COLO668 (cell line): ENCODE data around the gene RPL35.
"Not testable (repeated sequence)": the region's sequence is repeated elsewhere in the genome, so short reads cannot be mapped to it uniquely, and the experiment has no call there.

Source experiments
- DNase-seq: peaks from one replicate; lab custom pipeline; 2025; ENCODE audit not compliant: unreplicated experiment; lab: John Stamatoyannopoulos, UW

RPL35 gene

GRCh38 chr9:124852829-124853531, 8.8 kb downstream of the RPL35 start, which contains the start of gene WDR38:
TSS of gene WDR38 (plus strand) at chr9:124853460. CDS start at chr9:124853532, 72 bp downstream.
- peak; percentile 82 for DNase-seq

- DNase-seq: no peak
Measured at GRCh38 chr9:124852121-124852828, 9.5 kb downstream of the RPL35 start.

- no peak for DNase-seq
Measured at GRCh38 chr9:124849801-124850200, 12.0 kb downstream of the RPL35 start.

- no peak for DNase-seq
Measured at GRCh38 chr9:124846969-124847368, 14.8 kb downstream of the RPL35 start.

- not testable (repeated sequence) for DNase-seq
Measured at GRCh38 chr9:124846467-124846866, 15.3 kb downstream of the RPL35 start.

GRCh38 chr9:124844291-124844690, 17.5 kb downstream of the RPL35 start:
- no peak for DNase-seq

GRCh38 chr9:124843456-124844034, 18.2 kb downstream of the RPL35 start:
- DNase-seq: no peak

- no peak for DNase-seq
Measured at GRCh38 chr9:124841075-124841821, 20.5 kb downstream of the RPL35 start.

- DNase-seq: peak; percentile 67
Measured at GRCh38 chr9:124840300-124840833, 21.4 kb downstream of the RPL35 start.

- DNase-seq: peak; percentile 89
Measured at GRCh38 chr9:124839612-124840299, 22.0 kb downstream of the RPL35 start.

- DNase-seq: not testable (repeated sequence)
Measured at GRCh38 chr9:124838567-124839275, 23.0 kb downstream of the RPL35 start.

GRCh38 chr9:124838132-124838531, 23.6 kb downstream of the RPL35 start:
- not testable (repeated sequence) for DNase-seq

GRCh38 chr9:124835026-124835557, 26.7 kb downstream of the RPL35 start:
- peak; percentile 93 for DNase-seq

- DNase-seq: peak; percentile 63
Measured at GRCh38 chr9:124834591-124834990, 27.2 kb downstream of the RPL35 start.

- no peak for DNase-seq
Measured at GRCh38 chr9:124831642-124832364, 30.0 kb downstream of the RPL35 start.

GRCh38 chr9:124830593-124830992, 31.2 kb downstream of the RPL35 start:
- DNase-seq: no peak

GRCh38 chr9:124829334-124829669, 32.5 kb downstream of the RPL35 start:
- DNase-seq: no peak

GRCh38 chr9:124828489-124829333, 33.0 kb downstream of the RPL35 start:
- DNase-seq: no peak
